ENCODE data around the gene AGTR1. TPM values are rescaled to one million over a fixed set of nuclear protein-coding genes. Genes with fewer than 3 reads are reported as not detected.

Gene AGTR1
- total RNA-seq, 1 experiment from 2014 or later, result not detected

DNA sequence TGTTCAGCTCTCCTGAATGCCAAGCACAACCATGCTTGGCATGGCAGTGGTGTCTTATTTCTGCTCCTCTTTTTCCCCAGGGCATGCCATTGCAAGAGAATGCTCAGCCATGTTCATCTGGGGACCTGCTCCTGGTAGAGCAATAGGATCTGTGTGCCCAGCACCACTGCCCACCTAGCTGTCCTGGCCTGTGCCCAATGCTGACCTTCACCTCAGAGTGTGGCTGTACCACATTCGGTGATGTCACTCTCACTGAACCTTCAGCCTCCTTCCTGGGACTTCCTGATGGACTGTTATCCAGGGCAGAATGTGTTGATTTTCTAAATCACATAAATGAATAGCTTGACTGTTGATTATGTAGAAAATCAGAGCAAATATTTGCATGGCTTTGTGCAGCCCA lies 42.0 kb downstream of the AGTR1 start:
- Histone ChIP-seq H4K20me1 (ENCODE audit: control insufficient read depth, insufficient read depth, insufficient read length) (no peaks in the 10 kb centered on the region), H2BK12ac (ENCODE audit: insufficient read length, low read depth, low read length) (no peak overlapping the region), H3K18ac (ENCODE audit: insufficient read length, low read depth, low read length) (no peak overlapping the region), H3K4me2 (ENCODE audit: insufficient read depth, insufficient read length, low read length) (no peak overlapping the region), H2BK20ac (ENCODE audit: low read depth, low read length, poor library complexity, severe bottlenecking) (no peak overlapping the region), H3K27ac (ENCODE audit: insufficient read length, low read depth, low read length) (no peak overlapping the region), H2AFZ (ENCODE audit: low read length) (no peak overlapping the region), H3K23me2 (ENCODE audit: insufficient read length, low read depth, low read length, poor library complexity, severe bottlenecking) (no peaks in the 10 kb centered on the region), H3K79me1 (ENCODE audit: insufficient read depth, low read depth, low read length, poor library complexity, severe bottlenecking) (no peaks in the 10 kb centered on the region), H2BK120ac (ENCODE audit: low read depth, low read length, poor library complexity, severe bottlenecking) (no peak overlapping the region), H2BK15ac (ENCODE audit: low read depth, low read length) (no peak overlapping the region), H4K5ac (ENCODE audit: insufficient read length, low read depth, low read length) (no peak overlapping the region), H4K8ac (replicated peaks; ENCODE audit: insufficient read length, low read depth, low read length) (no peak overlapping the region), H3K9me3 (ENCODE audit: control insufficient read depth, low read depth, low read length) (no peaks in the 10 kb centered on the region), H3K23ac (ENCODE audit: insufficient read length, low read depth, low read length) (no peak overlapping the region), H2AK5ac (ENCODE audit: insufficient read length, low read length) (no peak overlapping the region), H3K56ac (ENCODE audit: insufficient read length, low read depth, low read length) (no peak overlapping the region), H3T11ph (ENCODE audit: low read length) (no peak overlapping the region), H4K91ac (ENCODE audit: insufficient read length, low read depth, low read length) (no peak overlapping the region), H3K79me2 (ENCODE audit: insufficient read depth, low read length) (no peaks in the 10 kb centered on the region), H3K14ac (ENCODE audit: insufficient read depth, low read length) (no peak overlapping the region), H3K27me3 (ENCODE audit: insufficient read depth, low read length) (no peaks in the 10 kb centered on the region), H3K9ac (ENCODE audit: extremely low read depth, insufficient read length, low read length) (no peak overlapping the region), H3K4me1 (ENCODE audit: insufficient read depth, low read length) (no peaks in the 10 kb centered on the region), H2BK5ac (ENCODE audit: insufficient read length, low read length) (no peak overlapping the region), H3K4ac (ENCODE audit: low read depth, low read length) (no peak overlapping the region)
- TF ChIP-seq, protein P1, sequence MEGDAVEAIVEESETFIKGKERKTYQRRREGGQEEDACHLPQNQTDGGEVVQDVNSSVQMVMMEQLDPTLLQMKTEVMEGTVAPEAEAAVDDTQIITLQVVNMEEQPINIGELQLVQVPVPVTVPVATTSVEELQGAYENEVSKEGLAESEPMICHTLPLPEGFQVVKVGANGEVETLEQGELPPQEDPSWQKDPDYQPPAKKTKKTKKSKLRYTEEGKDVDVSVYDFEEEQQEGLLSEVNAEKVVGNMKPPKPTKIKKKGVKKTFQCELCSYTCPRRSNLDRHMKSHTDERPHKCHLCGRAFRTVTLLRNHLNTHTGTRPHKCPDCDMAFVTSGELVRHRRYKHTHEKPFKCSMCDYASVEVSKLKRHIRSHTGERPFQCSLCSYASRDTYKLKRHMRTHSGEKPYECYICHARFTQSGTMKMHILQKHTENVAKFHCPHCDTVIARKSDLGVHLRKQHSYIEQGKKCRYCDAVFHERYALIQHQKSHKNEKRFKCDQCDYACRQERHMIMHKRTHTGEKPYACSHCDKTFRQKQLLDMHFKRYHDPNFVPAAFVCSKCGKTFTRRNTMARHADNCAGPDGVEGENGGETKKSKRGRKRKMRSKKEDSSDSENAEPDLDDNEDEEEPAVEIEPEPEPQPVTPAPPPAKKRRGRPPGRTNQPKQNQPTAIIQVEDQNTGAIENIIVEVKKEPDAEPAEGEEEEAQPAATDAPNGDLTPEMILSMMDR (conservative IDR thresholded peaks at IDR 0.05), result no peak
- DNase-seq, result no peak
- Mint-ChIP-seq H3K27me3 (ENCODE audit: low read depth) (no peaks in the 10 kb centered on the region), H3K4me3 (no peak overlapping the region), H3K36me3 (ENCODE audit: insufficient read depth in 1 of 3, low read depth in 3 of 3) (no peaks in the 10 kb centered on the region), H3K27ac (no peak overlapping the region), H3K9me3 (no peaks in the 10 kb centered on the region), H3K4me1 (peaks cover 4 to 17% of the 10 kb centered on the region in 2 experiments; a peak in 3 of 4 replicates)
- WGBS (ENCODE audit: extremely low coverage, insufficient read length, low lambda C conversion rate), result no CpG with 5 or more reads among the region's 1 CpG

Measured in H9 (cell line).